SK-N-MC (cell line): ENCODE data around the gene CNGB1.
"Not testable (repeated sequence)": the region's sequence is repeated elsewhere in the genome, so short reads cannot be mapped to it uniquely, and the experiment has no call there.

Source experiments
- EZH2 ChIP-seq: fragments of 200-600 bp; sonication (generic); IDR thresholded peaks from one replicate; pipeline ENCODE4 v1.6.1; 2017; ENCODE audit warnings: antibody characterized with exemption
- FOXP2 ChIP-seq: optimal IDR thresholded peaks from 2 replicates; pipeline ENCODE3; 2011; ENCODE audit warnings: mild to moderate bottlenecking, moderate library complexity; ENCODE audit not compliant: insufficient read depth; ENCODE audit errors: extremely low read length, control extremely low read depth
- POLR2AphosphoS5 ChIP-seq: IDR thresholded peaks from 2 replicates; pipeline ENCODE4 v1.6.1; 2012; ENCODE audit warnings: mild to moderate bottlenecking, low read depth, low read length, borderline replicate concordance

DNA sequence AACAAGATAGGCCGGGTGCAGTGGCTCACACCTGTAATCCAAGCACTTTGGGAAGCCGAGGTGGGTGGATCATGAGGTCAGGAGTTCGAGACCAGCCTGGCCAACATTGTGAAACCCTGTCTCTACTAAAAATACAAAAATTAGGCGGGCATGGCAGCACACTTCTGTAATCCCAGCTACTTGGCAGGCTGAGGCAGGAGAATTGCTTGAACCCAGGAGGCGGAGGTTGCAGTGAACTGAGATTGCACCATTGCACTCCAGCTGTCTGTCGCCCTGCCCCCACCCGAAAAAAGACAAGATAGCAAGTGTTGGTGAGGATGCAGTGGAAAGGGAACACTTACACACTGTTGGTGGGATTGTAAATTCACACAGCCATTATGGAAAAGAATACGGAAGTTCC is 27.5 kb downstream of the CNGB1 start:
- not testable (repeated sequence) for TF ChIP-seq POLR2AphosphoS5, EZH2, FOXP2
